Measurements from ENCODE around the gene MERTK. TPM values are rescaled to one million over a fixed set of nuclear protein-coding genes. Genes with fewer than 3 reads are reported as not detected.

MERTK gene
- total and polyA plus RNA-seq, 2 of the 13 experiments (the other 11 are each of a cell fraction or from before 2014, with no cell fraction given), result 37.3 to 44.7 TPM

DNA sequence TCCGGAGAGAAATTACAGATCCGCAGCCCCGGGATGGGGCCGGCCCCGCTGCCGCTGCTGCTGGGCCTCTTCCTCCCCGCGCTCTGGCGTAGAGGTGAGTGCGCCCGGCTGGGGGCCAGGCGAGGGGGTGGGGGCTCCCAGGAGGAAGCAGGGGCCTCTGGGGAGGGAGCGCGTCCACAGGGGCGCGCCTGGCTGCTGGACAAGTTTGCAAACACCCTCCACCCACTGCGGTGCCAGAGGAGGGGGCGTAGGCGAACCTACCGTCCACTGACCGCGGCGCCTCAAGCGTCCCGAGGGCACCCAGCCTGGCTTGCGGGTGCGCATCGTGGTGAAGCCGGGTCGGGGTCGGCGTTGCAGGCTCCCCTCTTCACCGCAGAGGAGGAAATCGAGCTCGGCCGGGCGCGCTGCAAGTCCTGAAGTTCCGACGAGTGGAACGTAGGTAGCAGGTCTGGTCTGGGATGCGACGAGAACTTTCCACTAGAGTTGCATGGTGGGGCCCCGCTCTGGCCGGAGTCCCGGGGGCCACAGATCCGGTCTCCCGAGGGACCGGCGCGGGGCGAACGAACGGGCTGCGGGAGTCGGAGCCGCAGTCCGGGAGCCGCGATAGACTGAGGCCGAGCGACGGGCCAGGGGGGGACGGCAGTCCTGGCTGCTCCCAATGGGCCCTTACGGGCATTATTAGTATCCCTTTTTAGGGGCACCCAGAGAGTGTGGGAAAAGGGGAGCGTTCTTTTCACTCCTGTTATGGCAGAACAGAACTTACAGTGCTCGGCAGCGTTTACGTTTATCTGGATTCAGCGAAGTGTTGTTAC lies 502 bp downstream of the MERTK start (continued):
- TF ChIP-seq, protein P1, sequence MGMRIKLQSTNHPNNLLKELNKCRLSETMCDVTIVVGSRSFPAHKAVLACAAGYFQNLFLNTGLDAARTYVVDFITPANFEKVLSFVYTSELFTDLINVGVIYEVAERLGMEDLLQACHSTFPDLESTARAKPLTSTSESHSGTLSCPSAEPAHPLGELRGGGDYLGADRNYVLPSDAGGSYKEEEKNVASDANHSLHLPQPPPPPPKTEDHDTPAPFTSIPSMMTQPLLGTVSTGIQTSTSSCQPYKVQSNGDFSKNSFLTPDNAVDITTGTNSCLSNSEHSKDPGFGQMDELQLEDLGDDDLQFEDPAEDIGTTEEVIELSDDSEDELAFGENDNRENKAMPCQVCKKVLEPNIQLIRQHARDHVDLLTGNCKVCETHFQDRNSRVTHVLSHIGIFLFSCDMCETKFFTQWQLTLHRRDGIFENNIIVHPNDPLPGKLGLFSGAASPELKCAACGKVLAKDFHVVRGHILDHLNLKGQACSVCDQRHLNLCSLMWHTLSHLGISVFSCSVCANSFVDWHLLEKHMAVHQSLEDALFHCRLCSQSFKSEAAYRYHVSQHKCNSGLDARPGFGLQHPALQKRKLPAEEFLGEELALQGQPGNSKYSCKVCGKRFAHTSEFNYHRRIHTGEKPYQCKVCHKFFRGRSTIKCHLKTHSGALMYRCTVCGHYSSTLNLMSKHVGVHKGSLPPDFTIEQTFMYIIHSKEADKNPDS (CRISPR knock-in tag; IDR thresholded peaks at IDR 0.05), result peak; percentile 79; the same call in 1 of the 2 replicates
- no peak for TF ChIP-seq IKZF1 (IDR thresholded peaks at IDR 0.05)
- no peak for TF ChIP-seq SOX5 (CRISPR knock-in tag; IDR thresholded peaks at IDR 0.05; ENCODE audit: borderline replicate concordance)
- TF ChIP-seq ZNF619 (CRISPR knock-in tag; IDR thresholded peaks at IDR 0.05), result no peak
- TF ChIP-seq ZNF839 (CRISPR knock-in tag; IDR thresholded peaks at IDR 0.05; ENCODE audit: borderline replicate concordance), result no peak; the same call in 1 of the 2 replicates
- TF ChIP-seq ZSCAN30 (CRISPR knock-in tag; IDR thresholded peaks at IDR 0.05), result no peak; the same call in 1 of the 2 replicates
- peak; percentile 60; the same call in 1 of the 2 replicates for TF ChIP-seq HOXD1 (CRISPR knock-in tag; IDR thresholded peaks at IDR 0.05)
- TF ChIP-seq, protein P2, sequence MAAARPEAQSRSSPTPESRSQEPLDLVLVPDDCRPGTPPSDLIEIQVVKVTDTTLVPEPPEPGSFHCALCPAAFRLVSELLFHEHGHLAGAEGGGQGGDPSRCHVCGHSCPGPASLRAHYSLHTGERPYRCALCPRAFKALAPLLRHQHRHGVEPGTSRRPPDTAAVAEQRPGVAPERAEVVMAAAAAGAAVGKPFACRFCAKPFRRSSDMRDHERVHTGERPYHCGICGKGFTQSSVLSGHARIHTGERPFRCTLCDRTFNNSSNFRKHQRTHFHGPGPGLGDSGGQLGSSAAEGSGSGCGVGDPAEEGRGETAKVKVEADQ (CRISPR knock-in tag; IDR thresholded peaks at IDR 0.05; ENCODE audit: borderline replicate concordance), result peak; percentile 80; the same call in 1 of the 2 replicates
- TF ChIP-seq JUND (CRISPR knock-in tag; IDR thresholded peaks at IDR 0.05), result 0 out of 2 replicates have a peak, but pooled peaks have one; percentile 37
- no peak for TF ChIP-seq YEATS4 (CRISPR knock-in tag; IDR thresholded peaks at IDR 0.05; ENCODE audit: borderline replicate concordance)
- TF ChIP-seq ZNF83 (CRISPR knock-in tag; IDR thresholded peaks at IDR 0.05; ENCODE audit: borderline replicate concordance), result no peak
- TF ChIP-seq, protein P3, sequence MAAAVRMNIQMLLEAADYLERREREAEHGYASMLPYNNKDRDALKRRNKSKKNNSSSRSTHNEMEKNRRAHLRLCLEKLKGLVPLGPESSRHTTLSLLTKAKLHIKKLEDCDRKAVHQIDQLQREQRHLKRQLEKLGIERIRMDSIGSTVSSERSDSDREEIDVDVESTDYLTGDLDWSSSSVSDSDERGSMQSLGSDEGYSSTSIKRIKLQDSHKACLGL (CRISPR knock-in tag; IDR thresholded peaks at IDR 0.05), result peak; percentile 75; the same call in 1 of the 2 replicates
- TF ChIP-seq HDAC1 (CRISPR knock-in tag; IDR thresholded peaks at IDR 0.05), result peak; percentile 65
- peak; percentile 47 for TF ChIP-seq ZNF329 (CRISPR knock-in tag; IDR thresholded peaks at IDR 0.05; ENCODE audit: low read depth)
- TF ChIP-seq, protein P4, sequence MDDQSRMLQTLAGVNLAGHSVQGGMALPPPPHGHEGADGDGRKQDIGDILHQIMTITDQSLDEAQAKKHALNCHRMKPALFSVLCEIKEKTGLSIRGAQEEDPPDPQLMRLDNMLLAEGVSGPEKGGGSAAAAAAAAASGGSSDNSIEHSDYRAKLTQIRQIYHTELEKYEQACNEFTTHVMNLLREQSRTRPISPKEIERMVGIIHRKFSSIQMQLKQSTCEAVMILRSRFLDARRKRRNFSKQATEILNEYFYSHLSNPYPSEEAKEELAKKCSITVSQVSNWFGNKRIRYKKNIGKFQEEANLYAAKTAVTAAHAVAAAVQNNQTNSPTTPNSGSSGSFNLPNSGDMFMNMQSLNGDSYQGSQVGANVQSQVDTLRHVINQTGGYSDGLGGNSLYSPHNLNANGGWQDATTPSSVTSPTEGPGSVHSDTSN (CRISPR knock-in tag; IDR thresholded peaks at IDR 0.05; ENCODE audit: borderline replicate concordance), result no peak
- TF ChIP-seq KDM3A (CRISPR knock-in tag; IDR thresholded peaks at IDR 0.05; ENCODE audit: low read depth), result 0 out of 2 replicates have a peak, but pooled peaks have one; percentile 24
- TF ChIP-seq, protein P5, sequence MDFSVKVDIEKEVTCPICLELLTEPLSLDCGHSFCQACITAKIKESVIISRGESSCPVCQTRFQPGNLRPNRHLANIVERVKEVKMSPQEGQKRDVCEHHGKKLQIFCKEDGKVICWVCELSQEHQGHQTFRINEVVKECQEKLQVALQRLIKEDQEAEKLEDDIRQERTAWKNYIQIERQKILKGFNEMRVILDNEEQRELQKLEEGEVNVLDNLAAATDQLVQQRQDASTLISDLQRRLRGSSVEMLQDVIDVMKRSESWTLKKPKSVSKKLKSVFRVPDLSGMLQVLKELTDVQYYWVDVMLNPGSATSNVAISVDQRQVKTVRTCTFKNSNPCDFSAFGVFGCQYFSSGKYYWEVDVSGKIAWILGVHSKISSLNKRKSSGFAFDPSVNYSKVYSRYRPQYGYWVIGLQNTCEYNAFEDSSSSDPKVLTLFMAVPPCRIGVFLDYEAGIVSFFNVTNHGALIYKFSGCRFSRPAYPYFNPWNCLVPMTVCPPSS (IDR thresholded peaks at IDR 0.05), result no peak
- TF ChIP-seq, protein P6, sequence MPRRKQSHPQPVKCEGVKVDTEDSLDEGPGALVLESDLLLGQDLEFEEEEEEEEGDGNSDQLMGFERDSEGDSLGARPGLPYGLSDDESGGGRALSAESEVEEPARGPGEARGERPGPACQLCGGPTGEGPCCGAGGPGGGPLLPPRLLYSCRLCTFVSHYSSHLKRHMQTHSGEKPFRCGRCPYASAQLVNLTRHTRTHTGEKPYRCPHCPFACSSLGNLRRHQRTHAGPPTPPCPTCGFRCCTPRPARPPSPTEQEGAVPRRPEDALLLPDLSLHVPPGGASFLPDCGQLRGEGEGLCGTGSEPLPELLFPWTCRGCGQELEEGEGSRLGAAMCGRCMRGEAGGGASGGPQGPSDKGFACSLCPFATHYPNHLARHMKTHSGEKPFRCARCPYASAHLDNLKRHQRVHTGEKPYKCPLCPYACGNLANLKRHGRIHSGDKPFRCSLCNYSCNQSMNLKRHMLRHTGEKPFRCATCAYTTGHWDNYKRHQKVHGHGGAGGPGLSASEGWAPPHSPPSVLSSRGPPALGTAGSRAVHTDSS (CRISPR knock-in tag; conservative IDR thresholded peaks at IDR 0.05), result no peak
- no peak; the same call in 2 of the 3 replicates for TF ChIP-seq MXI1 (IDR thresholded peaks at IDR 0.05; ENCODE audit: borderline replicate concordance, low read depth, low read length)
- peak; percentile 87; the same call in 1 of the 2 replicates for TF ChIP-seq ZSCAN31 (CRISPR knock-in tag; IDR thresholded peaks at IDR 0.05; ENCODE audit: low read depth)
